GM12891 (cell line): ENCODE results near the gene EHD3.

Source experiments
- POLR2A ChIP-seq: IDR thresholded peaks from 2 replicates; pipeline ENCODE4 v1.6.1; 2011; ENCODE audit warnings: low read depth, low read length, control low read depth
- SPI1 ChIP-seq: IDR thresholded peaks from 2 replicates; pipeline ENCODE4 v1.6.1; 2011; ENCODE audit warnings: low read depth, low read length, control low read depth

- no peak for TF ChIP-seq POLR2A
- TF ChIP-seq SPI1: no peak
Measured at GRCh38 chr2:31203916-31204315, 30.0 kb upstream of the EHD3 start.
